Kidney (tissue), 22 donors: ENCODE results near the gene HECW1. TPM values are rescaled to one million over a fixed set of nuclear protein-coding genes. Genes with fewer than 3 reads are reported as not detected.
"Not testable (repeated sequence)": the region's sequence is repeated elsewhere in the genome, so short reads cannot be mapped to it uniquely, and the experiment has no call there.

Experiments
- DNase-seq, 5 donors: peaks; one replicate each; pipeline ENCODE4 v3.0.0-alpha.2; 2013 to 2020
- FAIRE-seq: peaks from 2 replicates; lab custom pipeline; 2012; peaks lifted over from hg19 to GRCh38; lab: Jason Lieb, UNC
- H3K27ac ChIP-seq, 2 donors: one replicate each; pipeline ENCODE4 v1.7.0; 2013; ENCODE audit warnings: low read depth in 2 of 2, low read length in 2 of 2, inconsistent platforms in 1 of 2
- H3K27me3 ChIP-seq: one replicate; pipeline ENCODE4 v1.7.1; 2013; ENCODE audit warnings: low read length, inconsistent platforms; ENCODE audit not compliant: control insufficient read depth, insufficient read depth
- H3K36me3 ChIP-seq, 3 donors: one replicate each; pipeline versions ENCODE4 v1.7.0 to v1.7.1; 2013; ENCODE audit warnings: low read length in 3 of 3, control low read depth in 1 of 3, inconsistent platforms in 1 of 3; ENCODE audit not compliant: insufficient read depth in 3 of 3, control insufficient read depth in 2 of 3
- H3K4me1 ChIP-seq, 3 donors: one replicate each; pipeline versions ENCODE4 v1.7.0 to v1.7.1; 2013; ENCODE audit warnings: low read length in 3 of 3, inconsistent platforms in 1 of 3, low read depth in 1 of 3; ENCODE audit not compliant: control insufficient read depth in 2 of 3, insufficient read depth in 2 of 3
- H3K4me3 ChIP-seq, 3 donors: one replicate each; pipeline versions ENCODE4 v1.7.0 to v1.8.1; 2013; ENCODE audit warnings: low read length in 3 of 3, control low read depth in 1 of 3, inconsistent platforms in 1 of 3
- H3K9ac ChIP-seq, 3 donors: one replicate each; pipeline versions ENCODE4 v1.7.0 to v1.7.1; 2013; ENCODE audit warnings: low read length in 3 of 3, control low read depth in 1 of 3, inconsistent platforms in 1 of 3
- H3K9me3 ChIP-seq, 3 donors: one replicate each; pipeline versions ENCODE4 v1.7.0 to v1.7.1; 2013; ENCODE audit warnings: low read length in 3 of 3, control low read depth in 1 of 3, inconsistent platforms in 1 of 3; ENCODE audit not compliant: control insufficient read depth in 2 of 3, insufficient read depth in 1 of 3
- CTCF ChIP-seq: IDR thresholded peaks from 3 replicates; pipeline ENCODE4 v1.5.1; 2012; ENCODE audit warnings: mild to moderate bottlenecking, moderate library complexity, borderline replicate concordance; ENCODE audit not compliant: insufficient read depth; ENCODE audit errors: extremely low read depth
- intact Hi-C: fragments of 100-400 bp; cut with DNase I; formaldehyde crosslinking; loops from one replicate; pipeline ENCODE4 v1.11.1; 2022
- long read RNA-seq, 10 donors: library from polyadenylated mRNA in 1 of 10; unstranded in 1 of 10; transcript quantifications; one replicate each; pipeline ENCODE4 v2.0.0 and lab custom pipeline, GENCODE V29; 2021 to 2026
- polyA plus RNA-seq: library from polyadenylated mRNA; stranded (reverse); fragments of 350-450 nt; fragmentation: Illumina TruSeq; extraction: RNeasy Lipid Tissue Mini Kit (QIAGEN cat#74804); gene quantifications from one replicate; pipeline ENCODE4 v1.2.3, GENCODE V29; 2014; ENCODE audit warnings: low read depth, low replicate concordance; ENCODE audit not compliant: insufficient read depth
- total RNA-seq: library from RNA; stranded (reverse); fragmentation: NEBNext Ultra II Directional; extraction: Animal tissue kit (Norgen Biotek cat#: 25700); gene quantifications from one replicate; pipeline ENCODE4 v1.2.1, GENCODE V29; 2021
- donor health status: control.
- donor health status: control.
- donor health status: control.
- donor health status: control.
- donor health status: control.
- donor health status: DM: yes; HTN: yes; CAD: no.
- donor health status: Normal renal cell carcinoma (clear cell type).

HECW1 gene
- 0.50 TPM for total RNA-seq
- 7.5 TPM for polyA plus RNA-seq
- long read RNA-seq, donor 1: 0 reads
- long read RNA-seq, donor 2: 0 reads
- long read RNA-seq, donor 3, partial matches to known transcripts: 0 of 1 reads
- long read RNA-seq, donor 3, other reads (novel, unspliced or antisense): 0 of 1 reads
- long read RNA-seq, donor 4: 0 reads
- long read RNA-seq, donor 5: 0 reads
- long read RNA-seq, donor 6: 0 reads
- long read RNA-seq, donor 7: 0 reads
- long read RNA-seq, donor 8: 0 reads
- long read RNA-seq, donor 9: 0 reads
- long read RNA-seq, donor 10: 0 reads

DNA sequence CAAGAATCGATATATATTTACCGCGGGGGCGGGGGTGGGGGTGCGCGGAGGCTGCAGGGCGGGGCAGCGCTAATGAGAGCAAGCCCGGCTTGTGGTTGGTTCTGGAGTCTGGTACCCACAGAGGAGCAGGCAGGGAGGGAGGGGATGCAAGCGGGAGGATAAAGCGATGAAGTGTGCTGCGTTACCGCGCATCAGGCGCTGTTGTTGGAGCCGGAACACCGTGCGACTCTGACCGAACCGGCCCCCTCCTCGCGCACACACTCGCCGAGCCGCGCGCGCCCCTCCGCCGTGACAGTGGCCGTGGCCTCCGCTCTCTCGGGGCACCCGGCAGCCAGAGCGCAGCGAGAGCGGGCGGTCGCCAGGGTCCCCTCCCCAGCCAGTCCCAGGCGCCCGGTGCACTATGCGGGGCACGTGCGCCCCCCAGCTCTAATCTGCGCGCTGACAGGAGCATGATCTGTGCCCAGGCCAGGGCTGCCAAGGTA is at the start of gene HECW1:
Gene HECW1, plus strand, starts transcription at position 189 of the 482 bp plus-strand sequence. CDS start 131,259 bp downstream, outside the sequence.
- Histone ChIP-seq H3K27ac (no peak within 1 kb of the TSS), H3K4me3 (peak within 1 kb of the TSS in 2 of 3 donors; percentile 31 to 39), H3K9ac (no peak within 1 kb of the TSS), H3K9me3 (no peaks in the 10 kb centered on the region), H3K27me3 (peaks cover 31% of the 10 kb centered on the region), H3K4me1 (peaks cover 0 to 4% (median 0%) of the 10 kb centered on the region in 3 donors), H3K36me3 (no peaks in the 10 kb centered on the region)
- intact Hi-C loops: no loop called here
- FAIRE-seq (no peak), DNase-seq (peak in 3 of 5 donors; percentile 24 to 65 (median 37))
- TF ChIP-seq CTCF: no peak

DNA sequence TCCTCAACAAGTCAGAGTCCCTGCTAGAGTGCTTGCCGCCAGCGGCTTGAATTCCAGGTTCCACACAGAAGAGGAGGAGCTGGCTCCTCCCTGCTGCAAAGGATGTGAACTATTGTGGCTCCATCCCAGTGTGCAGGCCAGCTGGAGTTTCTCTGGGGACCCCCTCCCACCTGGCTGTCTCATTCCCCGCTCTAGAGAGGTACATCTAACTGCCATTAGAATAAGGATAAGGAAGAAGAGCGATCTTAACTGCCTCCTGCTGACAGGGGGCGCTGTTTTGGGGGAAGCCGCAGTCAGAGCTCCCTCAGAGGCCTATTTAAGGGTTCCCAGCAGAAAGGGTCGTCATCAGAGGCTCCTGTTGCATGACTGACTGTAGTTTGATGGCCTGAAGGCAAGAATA is 40.8 kb upstream of the HECW1 start:
- intact Hi-C loops: no loop called here
- TF ChIP-seq CTCF: no peak
- Histone ChIP-seq H3K9ac (no peak overlapping the region), H3K36me3 (no peaks in the 10 kb centered on the region), H3K4me3 (no peak overlapping the region), H3K27me3 (no peaks in the 10 kb centered on the region), H3K9me3 (no peaks in the 10 kb centered on the region), H3K4me1 (peaks cover 0 to 2% (median 0%) of the 10 kb centered on the region in 3 donors), H3K27ac (no peak overlapping the region)
- no peak for FAIRE-seq
- DNase-seq: peak in 4 of 5 donors; percentile 26 to 71 (median 40)

DNA sequence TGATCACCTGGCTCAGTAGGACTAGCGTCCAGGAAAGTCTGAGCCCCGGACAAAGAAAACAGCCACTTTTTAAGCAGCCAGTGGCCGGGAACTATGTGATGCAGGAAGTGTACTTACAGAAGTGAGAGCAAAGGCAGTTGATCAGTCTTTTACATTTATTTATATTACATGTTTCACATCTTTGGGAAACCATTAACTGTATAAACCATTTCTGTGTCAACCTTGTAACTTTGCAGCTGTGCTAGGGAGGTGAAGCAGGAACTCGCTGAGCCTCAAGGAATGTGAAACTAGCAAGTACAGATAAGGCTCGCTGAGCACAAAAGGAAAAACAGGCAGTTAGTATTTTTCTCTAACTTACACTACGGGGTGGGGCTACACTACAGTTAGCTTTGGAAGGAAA is 39.9 kb upstream of the HECW1 start:
- Histone ChIP-seq H3K27ac (no peak overlapping the region), H3K9ac (no peak overlapping the region), H3K36me3 (no peaks in the 10 kb centered on the region), H3K9me3 (no peaks in the 10 kb centered on the region), H3K4me3 (no peak overlapping the region), H3K27me3 (no peaks in the 10 kb centered on the region), H3K4me1 (peaks cover 0 to 2% (median 0%) of the 10 kb centered on the region in 3 donors)
- intact Hi-C loops: no loop called here
- TF ChIP-seq CTCF: no peak
- FAIRE-seq (no peak), DNase-seq (peak in 4 of 5 donors; percentile 26 to 83 (median 50))

GRCh38 chr7:43073811-43074210 is 38.6 kb upstream of the HECW1 start:
- H3K4me3 ChIP-seq, DNase-seq, H3K27ac ChIP-seq, H3K36me3 ChIP-seq, H3K9me3 ChIP-seq, FAIRE-seq, H3K4me1 ChIP-seq, intact Hi-C loops, H3K27me3 ChIP-seq, H3K9ac ChIP-seq: not testable (repeated sequence)
